ENCODE results near the gene PHAF1. TPM values are rescaled to one million over a fixed set of nuclear protein-coding genes. Genes with fewer than 3 reads are reported as not detected.

Gene PHAF1
- total RNA-seq, 2 experiments from 2014 or later, result 7.8 to 8.4 TPM

- Mint-ChIP-seq H3K36me3 (ENCODE audit: low read depth) (peaks cover 28% of the 10 kb centered on the region), H3K4me3 (no peak overlapping the region), H3K4me1 (ENCODE audit: low read depth) (peaks cover 43% of the 10 kb centered on the region), H3K27ac (no peak overlapping the region), H3K27me3 (ENCODE audit: low read depth) (no peaks in the 10 kb centered on the region), H3K9me3 (no peaks in the 10 kb centered on the region)
- intact Hi-C loops (cut with micrococcal nuclease), result no loop called here
- no peak for DNase-seq
- CTCF ChIA-PET, result interaction anchor here (0.9 kb wide), 1 partner anchor 234 kb away, joined by 3 read pairs; no protein-coding TSS in a partner anchor
Measured at GRCh38 chr16:67195676-67196075, 85.9 kb downstream of the PHAF1 start.

DNA sequence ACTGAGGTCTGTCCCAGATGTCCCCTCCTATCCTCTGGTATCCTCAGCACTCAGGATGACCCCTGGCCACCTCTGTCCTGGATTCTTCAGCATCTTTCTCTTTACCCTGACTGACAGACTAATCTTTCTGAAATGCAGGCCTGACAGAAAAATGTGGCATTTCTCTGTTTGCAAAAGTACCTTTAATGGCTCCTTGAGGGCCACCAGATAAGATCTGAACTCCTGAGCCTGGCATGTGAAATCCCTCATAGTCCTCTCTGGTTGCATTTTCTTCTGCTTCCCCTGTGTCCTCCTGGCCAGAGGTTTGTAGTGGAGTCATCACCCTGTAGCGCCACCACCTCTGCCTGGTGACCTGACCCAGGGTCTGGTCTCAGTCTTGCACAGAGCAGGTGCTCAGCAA lies 87.1 kb downstream of the PHAF1 start:
- Mint-ChIP-seq H3K36me3 (ENCODE audit: low read depth) (peaks cover 31% of the 10 kb centered on the region), H3K4me3 (no peak overlapping the region)

GRCh38 chr16:67197704-67198103 lies 88.0 kb downstream of the PHAF1 start:
- no peak overlapping the region for H3K27ac Mint-ChIP-seq
- peaks cover 35% of the 10 kb centered on the region for H3K4me1 Mint-ChIP-seq (ENCODE audit: low read depth)
- intact Hi-C loops (cut with micrococcal nuclease), result no loop called here
- H3K9me3 Mint-ChIP-seq, result no peaks in the 10 kb centered on the region
- DNase-seq, result no peak
- H3K27me3 Mint-ChIP-seq (ENCODE audit: low read depth), result no peaks in the 10 kb centered on the region
- CTCF ChIA-PET, result interaction anchor here (0.9 to 2.9 kb wide), 8 partner anchors 7 to 180 kb away, joined by 3 to 10 read pairs (median 4); partner anchors contain the start of gene EXOC3L1
- peaks cover 29% of the 10 kb centered on the region for H3K36me3 Mint-ChIP-seq (ENCODE audit: low read depth)
- H3K4me3 Mint-ChIP-seq, result no peak overlapping the region

More for the DNA sequence above, 87.1 kb downstream of the PHAF1 start:
- no peaks in the 10 kb centered on the region for H3K27me3 Mint-ChIP-seq (ENCODE audit: low read depth)
- intact Hi-C loops (cut with micrococcal nuclease), result no loop called here
- no peak for DNase-seq
- no peaks in the 10 kb centered on the region for H3K9me3 Mint-ChIP-seq
- CTCF ChIA-PET, result interaction anchor here (0.9 to 2.9 kb wide), 2 partner anchors 12 to 235 kb away, joined by 3 to 10 read pairs; no protein-coding TSS in a partner anchor
- no peak overlapping the region for H3K27ac Mint-ChIP-seq
- peaks cover 39% of the 10 kb centered on the region for H3K4me1 Mint-ChIP-seq (ENCODE audit: low read depth)

Other genes with a start within 250 kb of the PHAF1 start
- gene PDP2, start 229.4 kb upstream of the PHAF1 start, total RNA-seq, result 10 to 100 TPM; 18.8 to 20.6 TPM
- not detected for gene CDH16, start 191.1 kb upstream of the PHAF1 start, total RNA-seq
- under 1 TPM in 1 of 2 experiments, not detected in 1; 0.25 TPM for gene RRAD, start 184.4 kb upstream of the PHAF1 start, total RNA-seq
- 100 to 1,000 TPM; 169 to 173 TPM for gene CIAO2B, start 175.5 kb upstream of the PHAF1 start, total RNA-seq
- 10 to 100 TPM; 20.0 to 22.0 TPM for gene CES2, start 174.4 kb upstream of the PHAF1 start, total RNA-seq
- under 1 TPM; 0.17 to 0.55 TPM for gene CES3, start 148.7 kb upstream of the PHAF1 start, total RNA-seq
- 1 to 10 TPM; 4.9 to 5.1 TPM for gene CES4A, start 121.4 kb upstream of the PHAF1 start, total RNA-seq
- gene CBFB, start 80.8 kb upstream of the PHAF1 start, total RNA-seq, result 10 to 100 TPM; 79.6 to 86.8 TPM
- 1 to 10 TPM; 1.1 to 1.2 TPM for gene B3GNT9, start 41.1 kb downstream of the PHAF1 start, total RNA-seq
- 10 to 100 TPM; 17.7 to 21.1 TPM for gene TRADD, start 50.0 kb downstream of the PHAF1 start, total RNA-seq
- 10 to 100 TPM; 13.8 to 15.3 TPM for gene FBXL8, start 50.0 kb downstream of the PHAF1 start, total RNA-seq
- 10 to 100 TPM; 11.1 to 12.3 TPM for gene HSF4, start 54.8 kb downstream of the PHAF1 start, total RNA-seq
- 1 to 10 TPM; 3.8 to 4.4 TPM for gene NOL3, start 60.6 kb downstream of the PHAF1 start, total RNA-seq
- gene MATCAP1, start 74.0 kb downstream of the PHAF1 start, total RNA-seq, result 10 to 100 TPM; 21.9 to 24.0 TPM
- gene EXOC3L1, start 80.2 kb downstream of the PHAF1 start, total RNA-seq, result not detected
- 10 to 100 TPM; 65.1 to 66.5 TPM for gene E2F4, start 82.2 kb downstream of the PHAF1 start, total RNA-seq
- gene ELMO3, start 89.2 kb downstream of the PHAF1 start, total RNA-seq, result 1 to 10 TPM; 3.8 to 4.4 TPM
- gene TMEM208, start 117.2 kb downstream of the PHAF1 start, total RNA-seq, result 10 to 100 TPM; 24.6 to 29.4 TPM
- gene FHOD1, start 137.5 kb downstream of the PHAF1 start, total RNA-seq, result 10 to 100 TPM; 70.7 to 73.7 TPM
- 1 to 10 TPM; 5.2 TPM for gene SLC9A5, start 139.0 kb downstream of the PHAF1 start, total RNA-seq
- gene PLEKHG4, start 169.6 kb downstream of the PHAF1 start, total RNA-seq, result 10 to 100 TPM; 14.3 to 14.4 TPM
- gene KCTD19, start 216.8 kb downstream of the PHAF1 start, total RNA-seq, result 1 to 10 TPM; 1.0 to 1.3 TPM
- gene LRRC36, start 216.9 kb downstream of the PHAF1 start, total RNA-seq, result under 1 TPM in 1 of 2 experiments, not detected in 1; 0.64 TPM